HG02763 (cell line): Measurements from ENCODE around the gene ACSL3.
"Not testable (repeated sequence)": the region's sequence is repeated elsewhere in the genome, so short reads cannot be mapped to it uniquely, and the experiment has no call there.

ENCODE experiments used
- ATAC-seq: cut with Tn5 transposase; IDR thresholded peaks from one replicate; pipeline ENCODE4 v1.9.1; 2021; ENCODE audit warnings: mild to moderate bottlenecking, moderate library complexity; ENCODE audit not compliant: unreplicated experiment

ACSL3 gene

GRCh38 chr2:222907790-222908441, 47.1 kb downstream of the ACSL3 start:
- ATAC-seq: no peak

DNA sequence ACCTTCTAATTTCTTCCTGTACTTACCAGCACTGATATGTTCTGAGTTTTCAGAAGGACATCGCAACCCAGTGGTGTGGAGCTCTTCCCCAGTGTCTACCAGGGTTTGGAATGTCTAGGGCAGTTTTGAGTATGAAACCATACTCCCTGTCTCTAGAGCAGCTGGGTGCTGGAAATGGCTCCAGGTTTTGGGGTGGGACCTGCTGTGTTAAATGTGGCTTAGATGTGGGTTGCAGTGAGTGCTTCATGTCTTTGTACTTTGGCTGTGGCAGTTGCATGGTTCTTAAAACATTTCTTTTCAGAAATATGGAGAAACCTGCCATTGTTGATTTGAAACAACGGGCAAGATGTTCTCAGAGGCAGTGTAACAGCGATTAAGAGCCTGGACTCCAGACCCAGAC, 48.5 kb downstream of the ACSL3 start:
- no peak for ATAC-seq

GRCh38 chr2:222912117-222912516, 51.3 kb downstream of the ACSL3 start:
- peak; percentile 98 for ATAC-seq

- no peak for ATAC-seq
Measured at GRCh38 chr2:222912776-222913175, 51.9 kb downstream of the ACSL3 start.

DNA sequence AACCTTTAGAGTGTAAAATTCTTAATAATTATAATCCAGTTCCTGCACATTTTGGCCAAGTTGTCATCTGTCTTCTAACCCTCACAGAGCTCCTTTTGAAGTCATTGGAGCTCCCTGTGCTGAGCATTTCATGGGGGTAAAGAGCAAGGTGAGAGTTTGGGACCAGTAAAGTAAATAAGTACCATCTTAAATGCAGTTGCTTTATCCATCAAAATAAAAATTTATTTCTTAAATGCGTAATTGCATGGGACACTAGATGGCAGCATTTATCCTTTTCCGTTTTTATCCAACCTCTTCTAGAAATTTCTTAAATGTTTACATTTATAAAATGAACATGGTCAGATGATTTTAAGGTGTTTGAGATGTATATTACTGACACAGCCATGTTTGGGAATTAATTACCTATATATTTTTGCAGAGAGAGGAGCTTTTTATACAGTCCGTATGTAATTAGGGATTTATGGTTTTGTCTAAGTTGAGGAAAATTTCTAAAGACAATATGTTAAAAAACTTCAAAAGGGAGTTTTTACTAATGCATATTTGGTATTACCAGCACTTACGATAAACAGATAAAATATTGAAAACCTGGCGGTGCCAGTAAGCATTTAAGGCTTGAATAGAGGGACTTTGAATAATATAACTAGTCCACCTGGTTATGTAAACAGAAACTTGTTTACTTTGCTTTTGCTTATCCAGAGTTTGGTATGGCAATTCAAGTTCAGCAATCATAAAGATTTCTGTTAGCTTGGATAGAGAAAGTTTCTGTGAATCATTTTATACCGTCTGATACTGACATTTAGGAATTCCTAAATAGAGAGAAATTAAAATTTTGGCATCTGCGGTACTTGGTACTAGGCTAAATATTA, 54.5 kb downstream of the ACSL3 start:
- ATAC-seq: no peak

DNA sequence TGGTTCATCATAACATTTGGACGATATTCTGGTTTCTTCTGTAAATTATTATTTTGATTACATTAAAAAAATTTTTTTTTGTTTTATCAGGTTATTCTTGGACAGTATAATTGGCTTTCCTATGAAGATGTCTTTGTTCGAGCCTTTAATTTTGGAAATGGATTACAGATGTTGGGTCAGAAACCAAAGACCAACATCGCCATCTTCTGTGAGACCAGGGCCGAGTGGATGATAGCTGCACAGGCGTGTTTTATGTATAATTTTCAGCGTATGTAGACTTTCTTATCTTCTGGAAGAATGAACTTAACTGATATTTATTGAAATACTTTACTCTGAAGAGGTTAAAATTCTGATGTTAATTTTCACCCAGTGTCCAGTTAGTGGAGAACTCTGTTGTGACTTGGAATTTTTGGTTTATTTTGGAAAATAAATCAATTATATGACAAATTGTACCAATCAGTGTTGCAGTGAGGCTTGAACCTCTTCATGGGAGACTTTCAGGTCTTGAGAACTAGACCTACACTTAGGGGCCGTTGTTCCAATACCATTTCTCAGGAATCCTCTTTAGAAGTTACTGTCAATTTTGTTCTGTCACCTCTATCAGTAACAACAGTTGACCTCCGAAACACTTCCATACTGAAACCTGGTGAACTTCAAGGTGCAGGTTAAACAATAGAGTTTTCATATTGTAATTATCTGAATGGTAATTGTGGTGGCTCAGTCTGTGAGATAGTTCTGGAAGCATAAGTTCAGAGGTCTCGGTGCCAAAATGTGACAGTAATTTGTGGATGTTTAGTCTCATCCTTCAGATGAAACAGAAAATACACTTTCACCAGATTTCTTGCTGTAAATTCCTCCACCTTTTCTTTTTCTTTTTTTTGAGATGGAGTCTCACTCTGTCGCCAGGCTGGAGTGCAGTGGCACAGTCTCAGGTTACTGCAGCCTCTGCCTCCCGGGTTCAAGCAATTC, 55.7 kb downstream of the ACSL3 start:
- no peak for ATAC-seq

- ATAC-seq: not testable (repeated sequence)
Measured at GRCh38 chr2:222917212-222917611, 56.4 kb downstream of the ACSL3 start.

GRCh38 chr2:222919841-222920526, 59.1 kb downstream of the ACSL3 start:
- no peak for ATAC-seq

GRCh38 chr2:222920657-222921186, 59.9 kb downstream of the ACSL3 start:
- no peak for ATAC-seq

DNA sequence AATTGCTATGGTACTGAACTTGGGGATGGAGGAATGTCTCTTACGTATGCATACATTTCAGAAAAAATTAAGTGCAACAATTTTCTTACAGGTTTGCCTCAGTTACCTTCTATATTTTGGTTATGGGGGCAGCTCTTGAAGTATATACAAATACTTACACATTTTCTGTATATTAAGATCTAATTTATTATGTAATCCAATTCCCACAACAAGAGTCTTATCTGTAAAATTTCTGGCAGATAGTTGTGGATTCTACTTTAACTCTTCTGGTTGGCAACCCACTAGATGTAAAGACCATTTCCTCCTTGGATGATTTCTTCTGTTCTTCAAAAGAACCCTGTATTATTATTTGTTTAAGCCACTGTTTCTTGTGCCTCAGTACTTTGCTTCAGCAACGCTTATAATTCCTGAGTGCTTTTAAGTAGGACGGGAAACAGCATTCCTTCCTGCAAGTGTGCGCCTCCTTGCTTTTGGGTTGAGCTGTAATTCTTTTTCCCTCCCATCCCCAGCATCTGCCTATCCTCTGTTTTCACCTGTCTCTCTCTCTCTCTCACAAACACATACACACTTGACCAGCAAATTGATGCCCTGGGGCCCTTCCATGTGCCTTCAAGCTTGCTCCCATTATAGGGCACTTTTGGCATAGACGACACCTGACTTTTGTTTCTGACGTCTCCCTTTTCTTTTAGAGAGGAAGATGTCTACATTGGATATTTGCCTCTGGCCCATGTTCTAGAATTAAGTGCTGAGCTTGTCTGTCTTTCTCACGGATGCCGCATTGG, 61.4 kb downstream of the ACSL3 start:
- ATAC-seq: no peak

- ATAC-seq: no peak
Measured at GRCh38 chr2:222926915-222927314, 66.1 kb downstream of the ACSL3 start.

DNA sequence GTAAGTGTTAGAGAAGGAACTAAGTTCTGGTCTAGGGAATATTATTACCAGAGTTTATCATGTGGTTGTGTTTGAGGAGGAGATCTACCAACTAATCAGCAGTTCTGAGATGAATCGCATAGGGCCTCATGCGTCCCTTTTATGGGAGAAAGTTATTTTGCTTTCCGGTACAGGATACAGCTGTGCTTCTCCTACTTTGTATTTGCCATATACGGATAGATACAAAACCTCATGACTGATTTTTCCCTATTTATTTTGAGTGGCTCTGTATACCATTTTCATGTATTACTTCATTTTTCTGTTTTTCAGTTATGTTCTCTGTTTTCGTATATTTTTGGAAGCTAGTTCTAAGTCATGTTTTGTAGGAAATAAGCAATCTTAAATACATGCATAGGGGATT, 66.8 kb downstream of the ACSL3 start:
- no peak for ATAC-seq

GRCh38 chr2:222928335-222928734, 67.5 kb downstream of the ACSL3 start:
- no peak for ATAC-seq

GRCh38 chr2:222930862-222931261, 70.0 kb downstream of the ACSL3 start:
- ATAC-seq: no peak

GRCh38 chr2:222931659-222932058, 70.8 kb downstream of the ACSL3 start:
- no peak for ATAC-seq

DNA sequence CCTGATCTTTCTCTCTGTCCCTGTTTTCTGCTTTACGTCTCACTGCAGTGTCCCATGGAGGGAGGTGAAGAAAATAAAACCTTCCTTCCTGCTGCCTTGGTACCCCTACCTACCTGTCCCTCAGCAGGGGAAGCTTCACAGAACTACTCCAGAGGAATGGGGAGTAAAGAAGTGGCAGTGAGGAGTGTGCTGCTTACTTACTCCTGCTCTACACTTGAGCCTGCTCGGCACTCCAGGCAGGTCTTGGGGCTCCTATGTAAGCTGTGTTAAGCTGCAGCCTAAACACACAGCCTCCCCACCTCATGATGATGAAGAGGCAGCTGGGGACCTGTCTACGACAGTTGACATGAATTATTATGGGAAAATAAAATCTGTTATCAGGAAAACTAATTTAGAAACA, 72.6 kb downstream of the ACSL3 start:
- no peak for ATAC-seq

DNA sequence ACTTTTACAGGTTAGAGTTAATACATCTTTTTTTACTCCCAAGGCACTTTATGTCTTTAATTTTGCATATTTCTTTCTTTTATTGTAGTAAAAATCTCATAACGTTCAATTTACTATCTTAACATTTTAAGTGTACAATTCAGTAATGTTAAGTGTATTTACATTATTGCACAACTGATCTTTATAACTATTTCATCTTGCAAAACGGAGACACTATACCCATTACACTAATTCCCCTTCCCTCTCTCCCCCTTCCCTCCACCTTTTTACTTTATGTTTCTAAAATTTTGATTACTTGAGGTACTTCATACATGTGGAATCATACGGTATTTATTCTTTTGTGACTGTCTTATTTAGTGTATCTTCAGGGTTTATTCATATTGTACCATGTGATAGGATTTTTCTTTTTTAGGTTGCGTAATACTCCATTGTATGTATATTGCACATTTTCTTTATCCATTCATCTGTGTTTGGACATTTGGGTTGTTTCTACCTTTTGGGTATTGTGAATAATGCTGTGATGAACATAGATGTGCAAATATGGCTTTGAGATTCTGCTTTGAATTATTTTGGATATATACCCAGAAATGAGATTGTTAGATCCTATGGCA, 75.0 kb downstream of the ACSL3 start:
- no peak for ATAC-seq

DNA sequence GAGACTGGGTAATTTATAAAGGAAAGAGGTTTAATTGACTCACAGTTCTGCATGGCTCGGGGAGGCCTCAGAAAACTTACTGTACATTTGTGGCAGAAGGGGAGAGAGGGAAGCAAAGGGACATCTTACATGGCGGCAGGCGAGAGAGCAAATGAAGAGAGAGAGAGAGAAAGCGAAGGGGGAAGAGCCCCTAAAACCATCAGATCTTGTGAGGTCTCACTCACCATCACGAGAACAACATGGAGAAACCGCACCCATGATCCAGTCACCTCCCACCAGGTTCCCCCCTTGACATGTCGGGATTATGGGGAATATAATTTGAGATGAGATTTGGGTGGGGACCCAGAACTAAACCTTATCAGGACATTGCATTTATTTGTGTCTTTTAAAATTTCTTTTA, 75.9 kb downstream of the ACSL3 start:
- ATAC-seq: no peak

- ATAC-seq: no peak
Measured at GRCh38 chr2:222938327-222938726, 77.5 kb downstream of the ACSL3 start.
